ENCODE measurements around the gene IPPK. TPM values are rescaled to one million over a fixed set of nuclear protein-coding genes. Genes with fewer than 3 reads are reported as not detected.
A peak's percentile ranks its signal among the peaks of the same experiment; 100 is the strongest.

IPPK gene
- total RNA-seq, 4 donors from 2014 or later, result 6.3 to 15.7 (median 10.1) TPM

GRCh38 chr9:92637326-92637725 lies 32.6 kb downstream of the IPPK start:
- no peak overlapping the region for H3K4me3 ChIP-seq
- no peaks in the 10 kb centered on the region for H3K4me1 ChIP-seq
- H3K27ac ChIP-seq, result no peak overlapping the region
- no peaks in the 10 kb centered on the region for H3K27me3 ChIP-seq
- DNase-seq, result peak in 1 of 3 donors; percentile 36
- H3K9me3 ChIP-seq, result no peaks in the 10 kb centered on the region
- TF ChIP-seq POLR2A (IDR thresholded peaks at IDR 0.05) (no peak), CTCF (IDR thresholded peaks at IDR 0.05) (no peak)
- peaks cover 0 to 84% (median 0%) of the 10 kb centered on the region in 3 donors for H3K36me3 ChIP-seq

- peak in 1 of 3 donors; percentile 35 for DNase-seq
- no peaks in the 10 kb centered on the region for H3K27me3 ChIP-seq
- no peaks in the 10 kb centered on the region for H3K4me1 ChIP-seq
- H3K9me3 ChIP-seq, result no peaks in the 10 kb centered on the region
- no peak overlapping the region for H3K4me3 ChIP-seq
- no peak for TF ChIP-seq CTCF (IDR thresholded peaks at IDR 0.05)
- TF ChIP-seq POLR2A (IDR thresholded peaks at IDR 0.05), result no peak
- no peak overlapping the region for H3K27ac ChIP-seq
- H3K36me3 ChIP-seq, result peaks cover 0 to 79% (median 4%) of the 10 kb centered on the region in 3 donors
Measured at GRCh38 chr9:92636627-92637026, 33.3 kb downstream of the IPPK start.

GRCh38 chr9:92635760-92636159 lies 34.2 kb downstream of the IPPK start:
- Histone ChIP-seq H3K4me3 (no peak overlapping the region), H3K27ac (no peak overlapping the region), H3K27me3 (no peaks in the 10 kb centered on the region), H3K9me3 (no peaks in the 10 kb centered on the region), H3K36me3 (peaks cover 0 to 71% (median 4%) of the 10 kb centered on the region in 3 donors), H3K4me1 (no peaks in the 10 kb centered on the region)
- peak in 1 of 3 donors; percentile 14 for DNase-seq
- TF ChIP-seq CTCF (IDR thresholded peaks at IDR 0.05) (no peak), POLR2A (IDR thresholded peaks at IDR 0.05) (no peak)

GRCh38 chr9:92634712-92635605 lies 35.0 kb downstream of the IPPK start:
- no peak overlapping the region for H3K27ac ChIP-seq
- H3K9me3 ChIP-seq, result no peaks in the 10 kb centered on the region
- H3K36me3 ChIP-seq, result peaks cover 0 to 63% (median 4%) of the 10 kb centered on the region in 3 donors
- TF ChIP-seq POLR2A (IDR thresholded peaks at IDR 0.05), result no peak
- peak; percentile 30 to 94 (median 85) for TF ChIP-seq CTCF (IDR thresholded peaks at IDR 0.05)
- no peaks in the 10 kb centered on the region for H3K4me1 ChIP-seq
- H3K4me3 ChIP-seq, result no peak overlapping the region
- no peaks in the 10 kb centered on the region for H3K27me3 ChIP-seq
- peak; percentile 48 to 87 (median 84) for DNase-seq

- Histone ChIP-seq H3K27me3 (no peaks in the 10 kb centered on the region), H3K36me3 (peaks cover 0 to 51% (median 4%) of the 10 kb centered on the region in 3 donors), H3K27ac (no peak overlapping the region), H3K4me1 (no peaks in the 10 kb centered on the region), H3K4me3 (no peak overlapping the region), H3K9me3 (no peaks in the 10 kb centered on the region)
- DNase-seq, result peak in 1 of 3 donors; percentile 43
- TF ChIP-seq CTCF (IDR thresholded peaks at IDR 0.05), result no peak
- TF ChIP-seq POLR2A (IDR thresholded peaks at IDR 0.05), result no peak
Measured at GRCh38 chr9:92633614-92634278, 36.2 kb downstream of the IPPK start.

Data from Peyer's patch (tissue), 4 donors.